Measurements from ENCODE around the gene PLD3. TPM values are rescaled to one million over a fixed set of nuclear protein-coding genes. Genes with fewer than 3 reads are reported as not detected.

PLD3 gene
- total RNA-seq, 1 donor from 2014 or later, result 116 TPM

GRCh38 chr19:40393894-40394815, 45.7 kb downstream of the PLD3 start:
- H3K4me1 Mint-ChIP-seq, result peaks cover 9% of the 10 kb centered on the region
- H3K27me3 Mint-ChIP-seq (ENCODE audit: insufficient read depth, low read depth), result peaks cover 14% of the 10 kb centered on the region
- H3K4me2 ChIP-seq, result no peak overlapping the region
- TF ChIP-seq EZH2phosphoT487 (IDR thresholded peaks at IDR 0.05) (no peak), EZH2 (IDR thresholded peaks at IDR 0.05) (no peak), CTCF (IDR thresholded peaks at IDR 0.05) (no peak)
- H3K27me3 ChIP-seq, result peaks cover 15% of the 10 kb centered on the region
- H3K9me3 Mint-ChIP-seq, result no peaks in the 10 kb centered on the region
- no peaks in the 10 kb centered on the region for H4K20me1 ChIP-seq (ENCODE audit: low read depth)
- H3K9ac ChIP-seq, result no peak overlapping the region
- H3K4me3 ChIP-seq, result no peak overlapping the region
- H3K79me2 ChIP-seq (ENCODE audit: low read depth), result no peaks in the 10 kb centered on the region
- H3K36me3 Mint-ChIP-seq, result no peaks in the 10 kb centered on the region
- H3K27ac ChIP-seq, result no peak overlapping the region
- peaks cover 3% of the 10 kb centered on the region for H3F3A ChIP-seq (ENCODE audit: low read depth)
- no peaks in the 10 kb centered on the region for H3K4me1 ChIP-seq
- no peak for DNase-seq (ENCODE audit: low spot score)
- H3K9me3 ChIP-seq (ENCODE audit: low read depth), result no peaks in the 10 kb centered on the region
- H3K27ac Mint-ChIP-seq, result no peak overlapping the region
- no peak overlapping the region for H2AFZ ChIP-seq (replicated peaks)
- H3K4me3 Mint-ChIP-seq, result no peak overlapping the region
- H3K36me3 ChIP-seq, result no peaks in the 10 kb centered on the region

- H3F3A ChIP-seq (ENCODE audit: low read depth), result peaks cover 8% of the 10 kb centered on the region
- H3K4me3 ChIP-seq, result no peak overlapping the region
- no peak overlapping the region for H3K9ac ChIP-seq
- no peaks in the 10 kb centered on the region for H4K20me1 ChIP-seq (ENCODE audit: low read depth)
- no peaks in the 10 kb centered on the region for H3K36me3 Mint-ChIP-seq
- peaks cover 18% of the 10 kb centered on the region for H3K27me3 Mint-ChIP-seq (ENCODE audit: insufficient read depth, low read depth)
- TF ChIP-seq EZH2 (IDR thresholded peaks at IDR 0.05) (no peak), EZH2phosphoT487 (IDR thresholded peaks at IDR 0.05) (no peak), CTCF (IDR thresholded peaks at IDR 0.05) (no peak)
- H3K27ac Mint-ChIP-seq, result no peak overlapping the region
- H3K9me3 Mint-ChIP-seq, result no peaks in the 10 kb centered on the region
- peaks cover 14% of the 10 kb centered on the region for H3K4me1 Mint-ChIP-seq
- no peak for DNase-seq (ENCODE audit: low spot score)
- no peak overlapping the region for H3K4me3 Mint-ChIP-seq
- no peak overlapping the region for H3K27ac ChIP-seq
- H2AFZ ChIP-seq (replicated peaks), result no peak overlapping the region
- no peaks in the 10 kb centered on the region for H3K36me3 ChIP-seq
- H3K4me2 ChIP-seq, result no peak overlapping the region
- H3K4me1 ChIP-seq, result no peaks in the 10 kb centered on the region
- H3K27me3 ChIP-seq, result peaks cover 21% of the 10 kb centered on the region
- no peaks in the 10 kb centered on the region for H3K79me2 ChIP-seq (ENCODE audit: low read depth)
- no peaks in the 10 kb centered on the region for H3K9me3 ChIP-seq (ENCODE audit: low read depth)
These were observed 46.3 kb downstream of the PLD3 start for GRCh38 chr19:40394816-40395210.

- Histone ChIP-seq H3F3A (ENCODE audit: low read depth) (peaks cover 8% of the 10 kb centered on the region), H3K79me2 (ENCODE audit: low read depth) (no peaks in the 10 kb centered on the region), H3K27ac (no peak overlapping the region), H3K36me3 (no peaks in the 10 kb centered on the region), H3K9me3 (ENCODE audit: low read depth) (no peaks in the 10 kb centered on the region), H3K4me3 (no peak overlapping the region), H4K20me1 (ENCODE audit: low read depth) (no peaks in the 10 kb centered on the region), H3K9ac (no peak overlapping the region), H3K4me1 (no peaks in the 10 kb centered on the region), H3K27me3 (peaks cover 21% of the 10 kb centered on the region), H3K4me2 (no peak overlapping the region), H2AFZ (replicated peaks) (no peak overlapping the region)
- no peak for DNase-seq (ENCODE audit: low spot score)
- no peak for TF ChIP-seq EZH2 (IDR thresholded peaks at IDR 0.05)
- H3K4me3 Mint-ChIP-seq, result peak overlapping the region; percentile 27
- no peaks in the 10 kb centered on the region for H3K9me3 Mint-ChIP-seq
- H3K27me3 Mint-ChIP-seq (ENCODE audit: insufficient read depth, low read depth), result peaks cover 20% of the 10 kb centered on the region
- H3K4me1 Mint-ChIP-seq, result peaks cover 14% of the 10 kb centered on the region
- no peaks in the 10 kb centered on the region for H3K36me3 Mint-ChIP-seq
- H3K27ac Mint-ChIP-seq, result peak overlapping the region; percentile 57
These were observed 47.5 kb downstream of the PLD3 start for GRCh38 chr19:40395956-40396355.
